T-cell (primary cell): Measurements from ENCODE around the gene IRAK1. TPM values are rescaled to one million over a fixed set of nuclear protein-coding genes. Genes with fewer than 3 reads are reported as not detected.

Experiments used
- ATAC-seq, 4 experiments: fragments of 200-7000 bp in 3 of 4; fragments of 150-1000 bp in 1 of 4; cut with Tn5 transposase; replicated peaks in 1 of 4; 1 replicate in 3 of 4; 2 replicates in 1 of 4; pipeline ENCODE4 v1.10.0; 2021; ENCODE audit warnings: moderate library complexity in 3 of 4, mild to moderate bottlenecking in 2 of 4, moderate number of reproducible peaks in 1 of 4
- CTCF ChIA-PET, 2 donors: fragments of 300-600 bp; sonication (Branson Sonifier 250); formaldehyde crosslinking; loops; one replicate each; lab custom pipeline; 2022; ENCODE audit warnings: antibody characterized with exemption in 2 of 2; lab: Charles Lee
- POLR2A ChIA-PET, 2 donors: fragments of 300-600 bp; sonication (Branson Sonifier 250); formaldehyde crosslinking; loops; one replicate each; lab custom pipeline; 2022; ENCODE audit warnings: antibody characterized with exemption in 2 of 2; lab: Charles Lee
- DNase-seq, 35 experiments: peaks; one replicate each; pipeline versions ENCODE4 v3.0.0 to v3.0.0-alpha.2; 2013 to 2023
- H3K27ac ChIP-seq: one replicate; pipeline ENCODE4 v1.5.1; 2013; ENCODE audit warnings: low read length
- H3K27me3 ChIP-seq, 2 experiments: replicated peaks in 1 of 2; 1 replicate in 1 of 2; 2 replicates in 1 of 2; pipeline versions ENCODE4 v1.6.1 to v1.7.0; 2013; ENCODE audit warnings: low read length in 1 of 2, mixed read lengths in 1 of 2; ENCODE audit not compliant: control insufficient read depth in 2 of 2, insufficient read depth in 2 of 2; ENCODE audit errors: extremely low read depth in 1 of 2
- H3K36me3 ChIP-seq, 2 donors: 1 replicate in 1 of 2; 2 replicates in 1 of 2; pipeline versions ENCODE4 v1.6.1 to v1.7.0; 2013; ENCODE audit warnings: low read length in 1 of 2; ENCODE audit not compliant: control insufficient read depth in 2 of 2, insufficient read depth in 1 of 2; ENCODE audit errors: extremely low read depth in 1 of 2
- H3K4me1 ChIP-seq, 2 experiments: 1 replicate in 1 of 2; 2 replicates in 1 of 2; pipeline versions ENCODE4 v1.6.1 to v1.7.0; 2013; ENCODE audit warnings: low read length in 2 of 2, mixed read lengths in 1 of 2; ENCODE audit not compliant: insufficient read depth in 2 of 2, control insufficient read depth in 1 of 2; ENCODE audit errors: extremely low read depth in 1 of 2
- H3K4me3 ChIP-seq, 2 donors: 1 replicate in 1 of 2; 2 replicates in 1 of 2; pipeline versions ENCODE4 v1.5.1 to v1.7.0; 2013; ENCODE audit warnings: mild to moderate bottlenecking in 2 of 2, low read length in 1 of 2, moderate library complexity in 1 of 2; ENCODE audit not compliant: control insufficient read depth in 1 of 2; ENCODE audit errors: extremely low read depth in 1 of 2
- H3K9me3 ChIP-seq: 2 replicates; pipeline ENCODE4 v1.7.0; 2013
- H3K27ac Mint-ChIP-seq, 2 donors: one replicate each; pipeline ENCODE4 v1.8.0; 2020 to 2021; ENCODE audit warnings: mild to moderate bottlenecking in 2 of 2, mixed read lengths in 2 of 2
- H3K27me3 Mint-ChIP-seq, 2 donors: one replicate each; pipeline ENCODE4 v1.8.0; 2021 to 2022; ENCODE audit warnings: mixed read lengths in 2 of 2
- H3K36me3 Mint-ChIP-seq: one replicate; pipeline ENCODE4 v1.8.0; 2021; ENCODE audit warnings: mixed read lengths
- H3K4me1 Mint-ChIP-seq, 3 donors: one replicate each; pipeline ENCODE4 v1.8.0; 2020 to 2022; ENCODE audit warnings: mixed read lengths in 3 of 3, mild to moderate bottlenecking in 1 of 3
- H3K4me3 Mint-ChIP-seq, 3 donors: one replicate each; pipeline ENCODE4 v1.8.0; 2020 to 2022; ENCODE audit warnings: mild to moderate bottlenecking in 3 of 3, mixed read lengths in 3 of 3, moderate library complexity in 3 of 3
- H3K9me3 Mint-ChIP-seq, 3 donors: one replicate each; pipeline ENCODE4 v1.8.0; 2020 to 2022; ENCODE audit warnings: mixed read lengths in 3 of 3
- WGBS: methylation state at CpG from one replicate; pipeline ENCODE4 v1.1.5; 2013; ENCODE audit warnings: missing lambda C conversion rate; ENCODE audit not compliant: insufficient coverage; 5-methylcytosine and 5-hydroxymethylcytosine counted together
- total RNA-seq, 35 experiments: library from RNA in 6 of 35; stranded (reverse) in 6 of 35; fragments of 120-200 nt in 1 of 35; gene quantifications; one replicate each; pipeline versions ENCODE4 v1.2.1 to v1.2.4 and lab custom pipeline; 2013 to 2026

IRAK1 gene
- total RNA-seq, 5 donors from 2014 or later (not counting 1 experiment from before 2014, with no cell fraction given) = 66.5 to 102 (median 85.0) TPM

GRCh38 chrX:153967536-153968224, 52.0 kb downstream of the IRAK1 start:
- WGBS = 4% methylated on average over 4 of the region's 16 CpGs
- Mint-ChIP-seq H3K4me1 (peaks cover 39 to 47% (median 42%) of the 10 kb centered on the region in 3 donors), H3K9me3 (no peaks in the 10 kb centered on the region), H3K27me3 (no peaks in the 10 kb centered on the region), H3K27ac (peak overlapping the region; percentile 96), H3K36me3 (no peaks in the 10 kb centered on the region), H3K4me3 (peak overlapping the region; percentile 88 to 100 (median 100))
- no peaks in the 10 kb centered on the region for H3K9me3 ChIP-seq
- H3K27ac ChIP-seq = peak overlapping the region; percentile 78
- H3K27me3 ChIP-seq = no peaks in the 10 kb centered on the region
- peak overlapping the region; percentile 55 to 99 for H3K4me3 ChIP-seq
- POLR2A ChIA-PET = interaction anchor here in 1 of 2 donors (0.6 kb wide), 1 partner anchor 43 kb away, joined by 3 read pairs; no protein-coding TSS in a partner anchor
- H3K4me1 ChIP-seq = peaks cover 6 to 55% of the 10 kb centered on the region in 2 experiments
- CTCF ChIA-PET = interaction anchor here (0.6 to 1.7 kb wide), 6 partner anchors 20 to 114 kb away, joined by 3 to 9 read pairs (median 5); no protein-coding TSS in a partner anchor
- peaks cover 10 to 14% of the 10 kb centered on the region in 2 donors for H3K36me3 ChIP-seq
- DNase-seq (peak in 7 of 35 experiments; percentile 19 to 55 (median 38)), ATAC-seq (no peak)

DNA sequence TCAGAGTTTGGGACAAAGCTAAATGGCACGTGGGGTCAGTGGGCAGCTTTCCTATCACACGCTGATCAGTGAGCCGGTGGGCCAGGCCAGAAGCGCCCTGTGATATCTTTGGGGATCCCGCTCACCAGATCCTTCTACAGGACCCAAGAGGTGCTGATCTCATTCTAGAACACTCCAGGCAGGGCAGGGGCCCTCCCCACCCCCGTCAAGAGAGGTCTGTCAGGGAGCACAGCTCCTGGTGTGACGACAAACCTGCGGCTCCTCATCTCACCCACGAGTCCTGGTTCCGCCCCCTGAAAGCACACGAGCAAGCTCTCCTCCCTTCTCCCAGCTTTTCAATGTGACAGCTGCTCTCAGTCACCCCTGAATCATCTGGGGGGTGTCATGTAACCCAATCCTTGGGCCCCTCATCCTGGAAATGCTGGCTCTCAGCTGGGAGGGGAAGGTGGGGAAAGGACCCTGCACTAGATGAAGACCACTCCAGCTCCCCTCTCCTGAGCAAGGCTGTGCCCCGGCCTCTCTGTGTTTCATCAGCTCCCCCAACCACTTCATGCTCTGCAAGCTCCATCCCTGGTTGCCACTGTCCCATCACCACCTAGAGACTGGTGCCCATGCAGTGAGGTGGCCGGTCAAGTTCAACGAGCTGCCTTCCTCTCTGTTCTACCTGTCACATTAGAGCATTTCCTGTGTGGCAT, 52.7 kb downstream of the IRAK1 start:
- POLR2A ChIA-PET = interaction anchor here in 1 of 2 donors (0.6 kb wide), 1 partner anchor 72 kb away, joined by 3 read pairs; no protein-coding TSS in a partner anchor
- CTCF ChIA-PET = interaction anchor here (1.2 to 1.7 kb wide), 3 partner anchors 20 to 39 kb away, joined by 3 to 5 read pairs (median 4); no protein-coding TSS in a partner anchor
- no peaks in the 10 kb centered on the region for H3K9me3 Mint-ChIP-seq
- Histone ChIP-seq H3K27me3 (no peaks in the 10 kb centered on the region), H3K4me1 (peaks cover 6 to 55% of the 10 kb centered on the region in 2 experiments), H3K9me3 (no peaks in the 10 kb centered on the region), H3K27ac (peak overlapping the region; percentile 78), H3K4me3 (peak overlapping the region; percentile 55 to 99), H3K36me3 (peaks cover 10 to 21% of the 10 kb centered on the region in 2 donors)
- ATAC-seq (no peak), DNase-seq (peak in 14 of 35 experiments; percentile 13 to 58 (median 28))
- WGBS = 40% methylated on average over 1 of the region's 14 CpGs
- H3K36me3 Mint-ChIP-seq = no peaks in the 10 kb centered on the region
- peak overlapping the region; percentile 96 for H3K27ac Mint-ChIP-seq
- no peaks in the 10 kb centered on the region for H3K27me3 Mint-ChIP-seq
- H3K4me1 Mint-ChIP-seq = peaks cover 39 to 47% (median 42%) of the 10 kb centered on the region in 3 donors
- H3K4me3 Mint-ChIP-seq = peak overlapping the region; percentile 88 to 100 (median 100)

GRCh38 chrX:153966283-153966688, 53.4 kb downstream of the IRAK1 start:
- Histone ChIP-seq H3K36me3 (peaks cover 12 to 28% of the 10 kb centered on the region in 2 donors), H3K27me3 (no peaks in the 10 kb centered on the region), H3K4me3 (no peak overlapping the region), H3K9me3 (no peaks in the 10 kb centered on the region), H3K27ac (peak overlapping the region; percentile 78), H3K4me1 (peaks cover 6 to 55% of the 10 kb centered on the region in 2 experiments)
- no peaks in the 10 kb centered on the region for H3K9me3 Mint-ChIP-seq
- DNase-seq = no peak
- ChIA-PET CTCF (interaction anchor here in 1 of 2 donors (1.2 kb wide), 1 partner anchor 19 kb away, joined by 3 read pairs; no protein-coding TSS in a partner anchor), POLR2A (no interaction called here)
- peak overlapping the region in 2 of 3 donors; percentile 13 to 88 for H3K4me3 Mint-ChIP-seq
- peaks cover 39 to 47% (median 42%) of the 10 kb centered on the region in 3 donors for H3K4me1 Mint-ChIP-seq
- WGBS = 100% methylated on average over 2 of the region's 15 CpGs
- peak overlapping the region; percentile 96 for H3K27ac Mint-ChIP-seq
- no peaks in the 10 kb centered on the region for H3K27me3 Mint-ChIP-seq
- ATAC-seq = no peak
- no peaks in the 10 kb centered on the region for H3K36me3 Mint-ChIP-seq

GRCh38 chrX:153965406-153965805, 54.3 kb downstream of the IRAK1 start:
- Mint-ChIP-seq H3K27ac (peak overlapping the region in 1 of 2 donors; percentile 96), H3K27me3 (no peaks in the 10 kb centered on the region), H3K36me3 (peaks cover 4% of the 10 kb centered on the region), H3K9me3 (no peaks in the 10 kb centered on the region), H3K4me1 (peaks cover 39 to 47% (median 42%) of the 10 kb centered on the region in 3 donors), H3K4me3 (peak overlapping the region in 1 of 3 donors; percentile 88)
- ChIA-PET CTCF (no interaction called here), POLR2A (no interaction called here)
- Histone ChIP-seq H3K27me3 (no peaks in the 10 kb centered on the region), H3K9me3 (no peaks in the 10 kb centered on the region), H3K27ac (peak overlapping the region; percentile 78), H3K4me3 (no peak overlapping the region), H3K4me1 (peaks cover 6 to 55% of the 10 kb centered on the region in 2 experiments), H3K36me3 (peaks cover 17 to 37% of the 10 kb centered on the region in 2 donors)
- no peak for ATAC-seq
- WGBS = 60% methylated on average over 2 of the region's 5 CpGs
- DNase-seq = no peak

DNA sequence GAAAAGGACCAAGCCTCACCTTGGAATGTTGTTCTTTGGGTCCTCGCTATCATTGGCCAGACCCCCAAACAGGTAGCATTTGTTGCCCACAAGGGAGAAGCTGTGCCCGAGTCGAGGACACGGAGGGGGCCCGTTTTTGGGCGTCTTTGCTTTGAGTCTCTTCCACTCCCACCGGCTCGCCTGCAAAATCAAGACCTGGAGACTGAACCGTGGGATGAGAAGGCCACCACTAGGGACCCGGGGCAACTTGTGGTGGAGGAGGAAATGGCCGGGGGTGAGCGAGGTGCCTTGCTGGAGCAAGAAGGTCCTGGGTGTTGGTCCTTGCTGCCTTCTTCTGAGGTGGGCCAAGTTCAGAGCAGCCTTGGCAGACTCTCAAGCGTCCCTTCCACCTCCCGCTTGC, 55.6 kb downstream of the IRAK1 start:
- CTCF ChIA-PET = no interaction called here
- H3K9me3 ChIP-seq = no peaks in the 10 kb centered on the region
- peaks cover 18 to 50% of the 10 kb centered on the region in 2 donors for H3K36me3 ChIP-seq
- H3K4me3 ChIP-seq = no peak overlapping the region
- no peak for DNase-seq
- peaks cover 4% of the 10 kb centered on the region for H3K36me3 Mint-ChIP-seq
- no peak for ATAC-seq
- peaks cover 6 to 50% of the 10 kb centered on the region in 2 experiments for H3K4me1 ChIP-seq
- no peaks in the 10 kb centered on the region for H3K27me3 Mint-ChIP-seq
- H3K9me3 Mint-ChIP-seq = no peaks in the 10 kb centered on the region
- POLR2A ChIA-PET = no interaction called here
- peaks cover 34 to 42% (median 40%) of the 10 kb centered on the region in 3 donors for H3K4me1 Mint-ChIP-seq
- no peak overlapping the region for H3K27ac ChIP-seq
- H3K27ac Mint-ChIP-seq = no peak overlapping the region
- no peak overlapping the region for H3K4me3 Mint-ChIP-seq
- no CpG with 5 or more reads among the region's 14 CpGs for WGBS
- H3K27me3 ChIP-seq = no peaks in the 10 kb centered on the region

DNA sequence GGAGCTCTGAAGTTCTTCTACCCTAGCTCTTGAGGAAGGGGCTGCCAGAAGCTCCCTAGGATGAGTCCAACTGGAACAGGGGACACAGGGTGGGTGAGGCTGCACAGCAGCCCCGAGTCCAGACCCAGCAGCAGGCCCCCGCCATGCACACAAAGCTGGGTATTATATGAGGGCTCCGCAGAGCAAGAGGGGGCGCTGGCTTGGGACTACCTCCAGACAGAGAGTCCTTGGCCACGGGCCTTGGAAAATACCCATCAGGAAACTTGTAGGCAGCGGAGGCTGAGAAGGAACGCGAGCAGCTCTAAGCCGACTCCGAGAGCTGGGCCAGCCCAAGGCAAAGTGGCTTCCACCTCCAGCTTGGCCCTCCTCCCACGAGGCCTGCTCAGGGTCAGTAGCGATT, 56.2 kb downstream of the IRAK1 start:
- ATAC-seq (no peak), DNase-seq (no peak)
- 100% methylated on average over 3 of the region's 12 CpGs for WGBS
- ChIA-PET POLR2A (no interaction called here), CTCF (interaction anchor here in 1 of 2 donors (0.5 kb wide), 2 partner anchors 11 to 15 kb away, joined by 3 to 4 read pairs; no protein-coding TSS in a partner anchor)
- Mint-ChIP-seq H3K4me1 (peaks cover 33 to 40% (median 36%) of the 10 kb centered on the region in 3 donors), H3K27me3 (no peaks in the 10 kb centered on the region), H3K27ac (no peak overlapping the region), H3K4me3 (no peak overlapping the region), H3K36me3 (peaks cover 4% of the 10 kb centered on the region), H3K9me3 (no peaks in the 10 kb centered on the region)
- Histone ChIP-seq H3K9me3 (no peaks in the 10 kb centered on the region), H3K27me3 (no peaks in the 10 kb centered on the region), H3K27ac (no peak overlapping the region), H3K4me3 (no peak overlapping the region), H3K36me3 (peaks cover 20 to 55% of the 10 kb centered on the region in 2 donors), H3K4me1 (peaks cover 6 to 44% of the 10 kb centered on the region in 2 experiments)
